ENCODE data around the gene HMGCLL1.

Gene HMGCLL1

GRCh38 chr6:55578537-55579363, at the start of gene HMGCLL1:
HMGCLL1 (minus strand) TSS chr6:55579192; CDS start chr6:55579055, 137 bp downstream.
- DNase-seq (ENCODE audit: low read depth): no peak

GRCh38 chr6:55621993-55622392, 43.0 kb upstream of the HMGCLL1 start:
- no peak for DNase-seq (ENCODE audit: low read depth)

- no peak for DNase-seq (ENCODE audit: low read depth)
These were observed 42.3 kb upstream of the HMGCLL1 start for GRCh38 chr6:55621244-55621643.

GRCh38 chr6:55617272-55617671, 38.3 kb upstream of the HMGCLL1 start:
- no peak for DNase-seq (ENCODE audit: low read depth)

- DNase-seq (ENCODE audit: low read depth): no peak
These were observed 25.0 kb upstream of the HMGCLL1 start for GRCh38 chr6:55604021-55604420.

GRCh38 chr6:55601120-55601519, 22.1 kb upstream of the HMGCLL1 start:
- DNase-seq (ENCODE audit: low read depth): no peak

- DNase-seq (ENCODE audit: low read depth): no peak
These were observed 15.4 kb upstream of the HMGCLL1 start for GRCh38 chr6:55594442-55594841.

- DNase-seq (ENCODE audit: low read depth): no peak
These were observed 5.8 kb upstream of the HMGCLL1 start for GRCh38 chr6:55584654-55585354.

- no peak for DNase-seq (ENCODE audit: low read depth)
These were observed 2.2 kb downstream of the HMGCLL1 start for GRCh38 chr6:55576811-55577210.

GRCh38 chr6:55574556-55574955, 4.4 kb downstream of the HMGCLL1 start:
- DNase-seq (ENCODE audit: low read depth): no peak

GRCh38 chr6:55569638-55570037, 9.4 kb downstream of the HMGCLL1 start:
- DNase-seq (ENCODE audit: low read depth): no peak

GRCh38 chr6:55568808-55569439, 10.1 kb downstream of the HMGCLL1 start:
- no peak for DNase-seq (ENCODE audit: low read depth)

GRCh38 chr6:55567558-55567957, 11.4 kb downstream of the HMGCLL1 start:
- no peak for DNase-seq (ENCODE audit: low read depth)

GRCh38 chr6:55566036-55566710, 12.8 kb downstream of the HMGCLL1 start:
- no peak for DNase-seq (ENCODE audit: low read depth)

- DNase-seq (ENCODE audit: low read depth): no peak
These were observed 16.7 kb downstream of the HMGCLL1 start for GRCh38 chr6:55562318-55562717.

GRCh38 chr6:55560290-55560885, 18.6 kb downstream of the HMGCLL1 start:
- DNase-seq (ENCODE audit: low read depth): no peak

- DNase-seq (ENCODE audit: low read depth): no peak
These were observed 21.8 kb downstream of the HMGCLL1 start for GRCh38 chr6:55557146-55557545.

- DNase-seq (ENCODE audit: low read depth): no peak
These were observed 33.2 kb downstream of the HMGCLL1 start for GRCh38 chr6:55545791-55546190.

GRCh38 chr6:55543633-55544309, 35.2 kb downstream of the HMGCLL1 start:
- no peak for DNase-seq (ENCODE audit: low read depth)

- no peak for DNase-seq (ENCODE audit: low read depth)
These were observed 38.0 kb downstream of the HMGCLL1 start for GRCh38 chr6:55541024-55541423.

- no peak for DNase-seq (ENCODE audit: low read depth)
These were observed 42.5 kb downstream of the HMGCLL1 start for GRCh38 chr6:55536391-55536956.
